ENCODE data around the gene CAPRIN2. TPM values are rescaled to one million over a fixed set of nuclear protein-coding genes. Genes with fewer than 3 reads are reported as not detected.

CAPRIN2 gene
- total RNA-seq, 1 donor from 2014 or later = 22.7 TPM

GRCh38 chr12:30782316-30783173 lies 27.8 kb upstream of the CAPRIN2 start:
- no peak overlapping the region for H3K4me3 ChIP-seq (ENCODE audit: low read depth, low read length)
- no peak for TF ChIP-seq CTCF (conservative IDR thresholded peaks at IDR 0.05; ENCODE audit: low read depth, low read length)

GRCh38 chr12:30779578-30779977 lies 24.8 kb upstream of the CAPRIN2 start:
- H3K4me3 ChIP-seq (ENCODE audit: low read depth, low read length) = no peak overlapping the region
- TF ChIP-seq CTCF (conservative IDR thresholded peaks at IDR 0.05; ENCODE audit: low read depth, low read length) = no peak

More at GRCh38 chr12:30782316-30783173, 27.8 kb upstream of the CAPRIN2 start:
- no peak for DNase-seq (ENCODE audit: low read depth)

GRCh38 chr12:30779178-30779577 lies 24.4 kb upstream of the CAPRIN2 start:
- H3K4me3 ChIP-seq (ENCODE audit: low read depth, low read length) = no peak overlapping the region
- no peak for TF ChIP-seq CTCF (conservative IDR thresholded peaks at IDR 0.05; ENCODE audit: low read depth, low read length)
- no peak for DNase-seq (ENCODE audit: low read depth)

More at GRCh38 chr12:30779578-30779977, 24.8 kb upstream of the CAPRIN2 start:
- DNase-seq (ENCODE audit: low read depth) = no peak

- no peak overlapping the region for H3K4me3 ChIP-seq (ENCODE audit: low read depth, low read length)
- TF ChIP-seq CTCF (conservative IDR thresholded peaks at IDR 0.05; ENCODE audit: low read depth, low read length) = no peak
- DNase-seq (ENCODE audit: low read depth) = no peak
Measured at GRCh38 chr12:30774599-30774998, 19.8 kb upstream of the CAPRIN2 start.

DNA sequence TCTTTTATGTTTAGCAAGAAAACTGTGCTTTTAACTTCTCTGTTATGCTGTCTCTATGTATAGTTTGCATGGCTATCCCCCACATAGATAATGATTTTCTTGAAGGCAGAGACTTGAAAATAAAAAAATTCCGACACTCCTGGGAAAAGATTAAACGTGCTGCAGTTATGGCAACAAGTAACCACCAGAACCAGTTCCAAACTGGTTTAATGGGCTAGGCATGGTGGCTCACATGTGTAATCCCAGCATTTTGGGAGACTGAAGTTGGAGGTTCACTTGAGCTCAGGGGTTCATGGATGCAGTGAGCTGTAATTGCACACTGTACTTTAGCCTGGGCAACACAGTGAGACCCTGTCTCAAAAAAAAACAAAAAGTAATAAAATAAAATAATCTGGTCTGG lies 15.1 kb upstream of the CAPRIN2 start:
- DNase-seq (ENCODE audit: low read depth) = no peak
- H3K4me3 ChIP-seq (ENCODE audit: low read depth, low read length) = no peak overlapping the region
- TF ChIP-seq CTCF (conservative IDR thresholded peaks at IDR 0.05; ENCODE audit: low read depth, low read length) = no peak

DNA sequence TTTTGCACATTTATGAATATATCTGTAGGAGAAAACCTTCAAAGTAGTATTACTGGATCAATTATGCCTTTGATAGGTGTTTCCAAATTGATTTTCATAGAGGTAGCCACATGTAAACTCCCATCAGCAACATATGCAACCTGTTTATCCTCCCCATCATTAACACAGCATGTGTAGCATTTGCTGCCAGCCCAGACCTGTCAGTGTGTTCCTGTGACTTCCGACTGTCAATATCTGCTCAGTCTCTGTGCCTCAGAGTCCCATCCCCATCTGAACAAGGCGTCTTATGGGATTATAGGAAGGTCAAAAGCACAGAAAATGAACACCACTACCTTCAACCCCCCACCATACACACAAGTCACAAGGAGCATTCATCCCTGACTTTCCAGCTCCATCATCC lies 9.5 kb upstream of the CAPRIN2 start:
- no peak for DNase-seq (ENCODE audit: low read depth)
- no peak overlapping the region for H3K4me3 ChIP-seq (ENCODE audit: low read depth, low read length)
- no peak for TF ChIP-seq CTCF (conservative IDR thresholded peaks at IDR 0.05; ENCODE audit: low read depth, low read length)

DNA sequence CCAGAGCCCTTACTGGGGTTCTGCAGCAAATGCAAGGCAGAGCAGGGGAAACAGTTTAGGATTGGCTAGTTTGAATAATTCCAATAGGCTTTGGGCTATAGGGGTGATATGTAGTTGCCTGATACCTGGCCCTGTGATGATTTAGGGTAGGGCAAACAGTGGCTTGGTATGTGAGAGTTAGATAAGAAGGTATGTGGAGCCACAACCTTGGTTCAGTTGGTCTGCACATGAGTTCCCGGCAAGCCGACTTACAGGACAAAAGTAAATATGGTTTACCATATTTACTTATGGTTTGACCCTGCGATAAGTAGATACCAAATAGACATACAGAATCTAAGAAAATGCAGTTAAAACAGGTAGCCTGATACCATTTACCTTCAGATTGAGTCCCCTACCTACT lies 8.3 kb upstream of the CAPRIN2 start:
- no peak for TF ChIP-seq CTCF (conservative IDR thresholded peaks at IDR 0.05; ENCODE audit: low read depth, low read length)
- H3K4me3 ChIP-seq (ENCODE audit: low read depth, low read length) = no peak overlapping the region
- DNase-seq (ENCODE audit: low read depth) = no peak
